Natural killer cell (primary cell): ENCODE results near the gene PLEKHA6. TPM values are rescaled to one million over a fixed set of nuclear protein-coding genes. Genes with fewer than 3 reads are reported as not detected.

Experiments used
- ATAC-seq, 3 donors: fragments of 150-1000 bp in 2 of 3; fragments of 200-7000 bp in 1 of 3; cut with Tn5 transposase; 1 replicate in 1 of 3; 2 replicates in 2 of 3; pipeline ENCODE4 v1.10.0; 2021; ENCODE audit warnings: mild to moderate bottlenecking in 2 of 3, moderate library complexity in 2 of 3
- DNase-seq, 2 donors: peaks; one replicate each; pipeline versions ENCODE4 v3.0.0 to v3.0.0-alpha.2; 2013 to 2021; ENCODE audit warnings: mixed read lengths in 1 of 2
- H3K27ac ChIP-seq: one replicate; pipeline ENCODE4 v1.5.1; 2013; ENCODE audit warnings: mild to moderate bottlenecking, low read length
- H3K27me3 ChIP-seq: one replicate; pipeline ENCODE4 v1.6.1; 2013; ENCODE audit warnings: low read length; ENCODE audit not compliant: control insufficient read depth, insufficient read depth
- H3K36me3 ChIP-seq: one replicate; pipeline ENCODE4 v1.6.1; 2013; ENCODE audit warnings: low read length; ENCODE audit not compliant: control insufficient read depth, insufficient read depth
- H3K4me1 ChIP-seq: one replicate; pipeline ENCODE4 v1.6.1; 2013; ENCODE audit warnings: low read length; ENCODE audit not compliant: control insufficient read depth, insufficient read depth
- H3K4me3 ChIP-seq: one replicate; pipeline ENCODE4 v1.5.1; 2013; ENCODE audit warnings: low read length
- H3K9me3 ChIP-seq: one replicate; pipeline ENCODE4 v1.6.1; 2013; ENCODE audit warnings: low read length; ENCODE audit not compliant: control insufficient read depth, insufficient read depth
- H3K27ac Mint-ChIP-seq, 2 donors: one replicate each; pipeline ENCODE4 v1.8.0; 2022; ENCODE audit warnings: mild to moderate bottlenecking in 2 of 2, mixed read lengths in 2 of 2, moderate library complexity in 1 of 2
- H3K27me3 Mint-ChIP-seq, 2 donors: one replicate each; pipeline ENCODE4 v1.8.0; 2022; ENCODE audit warnings: low read depth in 2 of 2, mixed read lengths in 2 of 2
- H3K36me3 Mint-ChIP-seq: one replicate; pipeline ENCODE4 v1.8.0; 2022; ENCODE audit warnings: mixed read lengths
- H3K4me1 Mint-ChIP-seq, 2 donors: one replicate each; pipeline ENCODE4 v1.8.0; 2022; ENCODE audit warnings: mixed read lengths in 2 of 2
- H3K4me3 Mint-ChIP-seq: one replicate; pipeline ENCODE4 v1.8.0; 2022; ENCODE audit warnings: mild to moderate bottlenecking, moderate library complexity, mixed read lengths
- H3K9me3 Mint-ChIP-seq, 2 donors: one replicate each; pipeline ENCODE4 v1.8.0; 2022; ENCODE audit warnings: mixed read lengths in 2 of 2
- CTCF ChIP-seq: fragments of 200-600 bp; IDR thresholded peaks from one replicate; pipeline ENCODE4 v1.8.0; 2022; ENCODE audit warnings: antibody characterized with exemption
- WGBS: methylation state at CpG from one replicate; pipeline ENCODE4 v1.1.7; 2013; ENCODE audit warnings: missing lambda C conversion rate; ENCODE audit not compliant: insufficient coverage; 5-methylcytosine and 5-hydroxymethylcytosine counted together
- intact Hi-C: fragments of 100-400 bp; cut with micrococcal nuclease; formaldehyde crosslinking; loops from one replicate; pipeline ENCODE4 v1.14.2; 2022
- total RNA-seq, 4 donors: library from RNA; stranded (reverse); fragments of 120-200 nt in 1 of 4; gene quantifications; one replicate each; pipeline versions ENCODE4 v1.2.3 to v1.2.4, GENCODE V29; 2013 to 2022

The PLEKHA6 gene
- total RNA-seq, 3 donors from 2014 or later (not counting 1 experiment from before 2014, with no cell fraction given) = 0.10 to 0.43 (median 0.16) TPM

GRCh38 chr1:204306076-204306475 lies 53.7 kb downstream of the PLEKHA6 start:
- intact Hi-C loops = no loop called here
- H3K27me3 Mint-ChIP-seq = peaks cover 23 to 61% of the 10 kb centered on the region in 2 donors
- H3K27ac Mint-ChIP-seq = no peak overlapping the region
- H3K36me3 Mint-ChIP-seq = no peaks in the 10 kb centered on the region
- no peak overlapping the region for H3K4me3 Mint-ChIP-seq
- Histone ChIP-seq H3K27me3 (no peaks in the 10 kb centered on the region), H3K27ac (no peak overlapping the region), H3K4me3 (no peak overlapping the region), H3K4me1 (no peaks in the 10 kb centered on the region), H3K9me3 (no peaks in the 10 kb centered on the region), H3K36me3 (no peaks in the 10 kb centered on the region)
- H3K4me1 Mint-ChIP-seq = no peaks in the 10 kb centered on the region
- ATAC-seq = no peak
- TF ChIP-seq CTCF = no peak
- WGBS = 88% methylated on average over 3 of the region's 3 CpGs
- DNase-seq = no peak
- H3K9me3 Mint-ChIP-seq = no peaks in the 10 kb centered on the region

GRCh38 chr1:204304067-204304466 lies 55.7 kb downstream of the PLEKHA6 start:
- H3K27me3 ChIP-seq = no peaks in the 10 kb centered on the region
- H3K27ac ChIP-seq = no peak overlapping the region
- WGBS = 82% methylated on average over 2 of the region's 4 CpGs
- peaks cover 23 to 55% of the 10 kb centered on the region in 2 donors for H3K27me3 Mint-ChIP-seq
- H3K4me1 Mint-ChIP-seq = no peaks in the 10 kb centered on the region
- no peaks in the 10 kb centered on the region for H3K36me3 ChIP-seq
- no peak overlapping the region for H3K4me3 Mint-ChIP-seq
- H3K36me3 Mint-ChIP-seq = no peaks in the 10 kb centered on the region
- intact Hi-C loops = no loop called here
- H3K27ac Mint-ChIP-seq = no peak overlapping the region
- TF ChIP-seq CTCF = no peak
- H3K9me3 Mint-ChIP-seq = no peaks in the 10 kb centered on the region
- H3K9me3 ChIP-seq = no peaks in the 10 kb centered on the region
- ATAC-seq (no peak), DNase-seq (no peak)
- H3K4me1 ChIP-seq = no peaks in the 10 kb centered on the region
- H3K4me3 ChIP-seq = no peak overlapping the region

- no peak for ATAC-seq
- Mint-ChIP-seq H3K9me3 (no peaks in the 10 kb centered on the region), H3K36me3 (no peaks in the 10 kb centered on the region), H3K27ac (no peak overlapping the region), H3K4me1 (no peaks in the 10 kb centered on the region), H3K27me3 (peaks cover 23 to 49% of the 10 kb centered on the region in 2 donors), H3K4me3 (no peak overlapping the region)
- H3K9me3 ChIP-seq = no peaks in the 10 kb centered on the region
- intact Hi-C loops = no loop called here
- H3K4me1 ChIP-seq = no peaks in the 10 kb centered on the region
- no peak for TF ChIP-seq CTCF
- H3K36me3 ChIP-seq = no peaks in the 10 kb centered on the region
- no peaks in the 10 kb centered on the region for H3K27me3 ChIP-seq
- H3K4me3 ChIP-seq = no peak overlapping the region
- no peak for DNase-seq
- no peak overlapping the region for H3K27ac ChIP-seq
- WGBS = 84% methylated on average over 2 of the region's 3 CpGs
Measured at GRCh38 chr1:204302769-204303168, 57.0 kb downstream of the PLEKHA6 start.

- intact Hi-C loops = no loop called here
- Histone ChIP-seq H3K27me3 (no peaks in the 10 kb centered on the region), H3K27ac (no peak overlapping the region), H3K4me1 (peaks cover 4% of the 10 kb centered on the region), H3K9me3 (no peaks in the 10 kb centered on the region), H3K4me3 (no peak overlapping the region), H3K36me3 (no peaks in the 10 kb centered on the region)
- H3K9me3 Mint-ChIP-seq = no peaks in the 10 kb centered on the region
- ATAC-seq = no peak
- no peak overlapping the region for H3K4me3 Mint-ChIP-seq
- no peak overlapping the region for H3K27ac Mint-ChIP-seq
- H3K27me3 Mint-ChIP-seq = peaks cover 13 to 39% of the 10 kb centered on the region in 2 donors
- no peak for DNase-seq
- no peak for TF ChIP-seq CTCF
- 95% methylated on average over 7 of the region's 7 CpGs for WGBS
- H3K4me1 Mint-ChIP-seq = peaks cover 3 to 6% of the 10 kb centered on the region in 2 donors
- no peaks in the 10 kb centered on the region for H3K36me3 Mint-ChIP-seq
Measured at GRCh38 chr1:204301171-204301957, 58.4 kb downstream of the PLEKHA6 start.
